ENCODE results near the gene MRO.

The MRO gene

DNA sequence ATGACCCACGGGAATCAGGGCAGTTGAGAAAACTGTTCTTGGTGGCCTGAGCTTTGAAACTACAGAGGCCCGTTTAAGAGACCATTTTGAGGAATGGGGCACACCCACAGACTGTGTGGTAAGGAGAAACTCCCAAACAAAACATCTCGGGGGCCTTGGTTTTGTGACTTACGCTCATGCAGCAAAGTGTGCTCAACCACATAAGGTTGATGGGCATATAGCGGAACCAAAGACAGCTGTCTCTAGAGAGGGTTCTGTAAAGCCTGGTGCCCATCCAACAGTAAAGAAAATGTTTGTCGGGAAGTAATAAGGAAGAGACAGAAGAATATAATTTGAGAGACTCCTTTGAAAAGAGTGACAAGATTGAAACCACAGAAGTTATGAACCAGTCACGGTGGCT is 5.4 kb downstream of the MRO start:
- H3K4me1 ChIP-seq (ENCODE audit: control insufficient read depth, insufficient read depth, low read length), result peaks cover 28% of the 10 kb centered on the region
- H3K4me3 ChIP-seq (ENCODE audit: low read depth, low read length), result no peak overlapping the region
- H3K27me3 ChIP-seq (ENCODE audit: control insufficient read depth, insufficient read depth, low read length), result no peaks in the 10 kb centered on the region
- H3K9me3 ChIP-seq (ENCODE audit: control insufficient read depth, insufficient read depth, low read length), result no peaks in the 10 kb centered on the region
- no peaks in the 10 kb centered on the region for H3K36me3 ChIP-seq (ENCODE audit: control insufficient read depth, insufficient read depth, low read length)
- H3K27ac ChIP-seq (ENCODE audit: low read depth, low read length), result no peak overlapping the region
- no peak overlapping the region for H3K9ac ChIP-seq (ENCODE audit: low read depth, low read length)

DNA sequence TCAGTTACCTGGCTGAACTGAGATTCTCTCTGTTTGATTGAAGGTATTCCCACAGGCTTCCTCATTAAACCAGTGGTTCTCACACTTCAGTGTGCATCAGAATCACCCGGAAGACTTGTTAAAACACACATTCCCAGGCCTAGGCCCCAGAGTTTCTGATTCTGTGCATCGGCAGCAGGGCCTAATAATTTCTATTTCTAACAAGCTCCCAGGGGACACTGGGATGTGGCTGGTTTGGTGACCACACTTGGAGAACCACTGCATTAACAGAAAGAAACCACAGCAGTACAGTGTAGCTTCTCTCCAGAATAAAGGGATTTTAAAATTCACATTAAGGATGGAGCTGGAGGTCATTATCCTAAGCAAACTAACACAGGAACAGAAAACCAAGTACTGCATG is 6.5 kb downstream of the MRO start:
- H3K27me3 ChIP-seq (ENCODE audit: control insufficient read depth, insufficient read depth, low read length), result no peaks in the 10 kb centered on the region
- H3K27ac ChIP-seq (ENCODE audit: low read depth, low read length), result no peak overlapping the region
- H3K36me3 ChIP-seq (ENCODE audit: control insufficient read depth, insufficient read depth, low read length), result no peaks in the 10 kb centered on the region
- H3K9ac ChIP-seq (ENCODE audit: low read depth, low read length), result no peak overlapping the region
- no peaks in the 10 kb centered on the region for H3K9me3 ChIP-seq (ENCODE audit: control insufficient read depth, insufficient read depth, low read length)
- H3K4me1 ChIP-seq (ENCODE audit: control insufficient read depth, insufficient read depth, low read length), result peaks cover 23% of the 10 kb centered on the region
- no peak overlapping the region for H3K4me3 ChIP-seq (ENCODE audit: low read depth, low read length)

DNA sequence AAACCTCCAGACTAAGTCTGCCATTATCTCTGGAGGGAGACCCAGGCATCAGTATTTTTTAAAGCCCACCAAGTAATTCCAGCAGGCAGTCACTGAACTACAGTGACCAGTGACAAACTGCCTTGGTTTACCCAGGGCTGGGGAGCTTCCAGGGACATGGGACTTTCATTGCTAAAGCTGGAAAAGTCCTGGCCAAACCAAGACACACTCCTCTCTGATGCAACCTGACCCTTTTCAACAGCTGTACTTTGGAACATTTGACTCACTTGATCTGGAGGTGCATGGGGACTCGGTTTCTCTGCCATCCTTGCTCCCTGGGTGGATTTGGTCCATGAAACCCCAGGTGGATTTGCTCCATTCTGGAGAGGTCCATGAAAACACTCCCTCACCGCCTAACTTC is 7.0 kb downstream of the MRO start:
- Histone ChIP-seq H3K27me3 (ENCODE audit: control insufficient read depth, insufficient read depth, low read length) (no peaks in the 10 kb centered on the region), H3K9me3 (ENCODE audit: control insufficient read depth, insufficient read depth, low read length) (no peaks in the 10 kb centered on the region), H3K4me1 (ENCODE audit: control insufficient read depth, insufficient read depth, low read length) (peaks cover 18% of the 10 kb centered on the region), H3K36me3 (ENCODE audit: control insufficient read depth, insufficient read depth, low read length) (no peaks in the 10 kb centered on the region), H3K27ac (ENCODE audit: low read depth, low read length) (no peak overlapping the region), H3K4me3 (ENCODE audit: low read depth, low read length) (no peak overlapping the region), H3K9ac (ENCODE audit: low read depth, low read length) (no peak overlapping the region)

DNA sequence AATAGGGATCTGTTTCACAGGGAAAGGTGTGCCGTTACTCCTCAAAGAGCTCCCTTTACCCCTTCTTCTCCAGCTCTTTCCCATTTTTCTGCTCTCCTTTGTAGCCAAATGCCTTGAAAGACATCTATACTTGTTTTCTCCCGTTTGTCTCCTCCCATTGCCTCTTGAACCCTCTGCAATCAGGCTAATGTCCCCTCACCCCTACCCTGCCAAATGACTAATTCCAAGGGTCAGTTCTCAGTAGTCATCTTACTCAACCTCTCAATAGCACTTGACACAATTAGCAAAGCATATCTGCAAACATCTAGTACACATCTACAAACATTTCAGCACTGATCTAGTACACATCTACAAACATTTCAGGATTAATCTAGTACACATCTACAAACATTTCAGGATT is 12.6 kb downstream of the MRO start:
- Histone ChIP-seq H3K9me3 (ENCODE audit: control insufficient read depth, insufficient read depth, low read length) (no peaks in the 10 kb centered on the region), H3K9ac (ENCODE audit: low read depth, low read length) (no peak overlapping the region)

DNA sequence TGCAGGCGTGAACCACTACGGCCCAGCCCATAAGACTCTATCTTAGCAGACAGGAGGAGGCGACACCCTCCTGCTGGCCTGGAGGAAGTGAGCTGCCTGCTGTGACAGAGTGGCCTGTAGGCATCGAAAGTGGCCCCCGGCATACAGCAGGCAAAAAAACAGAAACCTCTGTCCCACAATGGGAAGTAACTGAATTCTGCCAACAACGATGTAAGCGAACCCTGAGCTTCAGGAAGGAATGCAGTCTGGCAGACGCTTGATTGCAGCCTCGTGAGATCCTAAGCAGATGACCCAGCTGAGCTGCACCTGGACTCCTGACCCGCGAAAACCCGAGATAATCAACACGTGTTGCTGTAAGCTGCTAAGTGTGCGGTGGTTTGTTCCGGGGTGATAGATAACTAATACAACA is 13.6 kb downstream of the MRO start:
- H3K36me3 ChIP-seq (ENCODE audit: control insufficient read depth, insufficient read depth, low read length), result no peaks in the 10 kb centered on the region
- H3K27me3 ChIP-seq (ENCODE audit: control insufficient read depth, insufficient read depth, low read length), result no peaks in the 10 kb centered on the region
- no peak overlapping the region for H3K27ac ChIP-seq (ENCODE audit: low read depth, low read length)
- no peak overlapping the region for H3K4me3 ChIP-seq (ENCODE audit: low read depth, low read length)
- H3K9ac ChIP-seq (ENCODE audit: low read depth, low read length), result no peak overlapping the region
- no peaks in the 10 kb centered on the region for H3K9me3 ChIP-seq (ENCODE audit: control insufficient read depth, insufficient read depth, low read length)
- peaks cover 2% of the 10 kb centered on the region; the same call in 1 of the 2 replicates for H3K4me1 ChIP-seq (ENCODE audit: control insufficient read depth, insufficient read depth, low read length)

More for the DNA sequence above, 12.6 kb downstream of the MRO start:
- Histone ChIP-seq H3K36me3 (ENCODE audit: control insufficient read depth, insufficient read depth, low read length) (no peaks in the 10 kb centered on the region), H3K27ac (ENCODE audit: low read depth, low read length) (no peak overlapping the region), H3K27me3 (ENCODE audit: control insufficient read depth, insufficient read depth, low read length) (no peaks in the 10 kb centered on the region), H3K4me1 (ENCODE audit: control insufficient read depth, insufficient read depth, low read length) (no peaks in the 10 kb centered on the region), H3K4me3 (ENCODE audit: low read depth, low read length) (no peak overlapping the region)

DNA sequence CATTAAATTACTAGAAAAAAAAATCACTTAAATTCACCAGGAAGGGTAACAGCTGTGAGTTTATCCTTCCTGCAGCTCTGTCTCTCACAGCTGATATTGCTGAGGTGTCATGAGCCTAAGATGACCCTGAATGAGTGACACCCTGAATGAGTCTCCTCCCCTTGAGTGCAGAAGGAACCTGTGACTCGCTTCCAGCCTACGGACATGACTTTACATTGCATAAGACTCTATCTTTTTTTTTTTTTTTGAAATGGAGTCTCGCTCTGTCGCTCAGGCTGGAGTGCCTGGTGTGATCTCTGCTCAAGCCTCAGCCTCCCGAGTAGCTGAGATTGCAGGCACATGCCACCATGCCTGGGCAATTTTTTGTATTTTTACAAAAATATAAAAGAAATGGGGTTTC is 14.1 kb downstream of the MRO start:
- Histone ChIP-seq H3K4me3 (ENCODE audit: low read depth, low read length) (no peak overlapping the region), H3K27ac (ENCODE audit: low read depth, low read length) (no peak overlapping the region)

DNA sequence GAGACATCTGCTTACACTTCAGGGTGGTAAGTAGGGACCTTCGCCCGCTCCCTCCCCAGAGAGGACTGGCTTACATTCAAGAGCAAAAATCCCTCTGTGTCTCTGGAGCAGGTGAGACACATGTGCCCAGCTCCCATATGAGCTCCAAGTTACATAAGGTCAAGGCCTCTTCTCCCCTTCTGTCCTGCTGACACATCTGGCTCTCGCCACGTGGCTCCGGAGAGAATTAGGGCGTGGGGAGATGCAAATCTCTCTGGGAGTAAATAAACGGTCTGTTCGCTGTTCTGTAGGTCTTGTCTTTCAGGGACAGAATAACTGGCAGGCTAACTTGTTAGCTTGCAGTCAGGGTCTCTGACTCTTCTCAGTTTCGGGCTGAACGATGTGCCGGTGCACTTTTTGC is 16.2 kb downstream of the MRO start:
- no peaks in the 10 kb centered on the region for H3K27me3 ChIP-seq (ENCODE audit: control insufficient read depth, insufficient read depth, low read length)
- no peak overlapping the region for H3K4me3 ChIP-seq (ENCODE audit: low read depth, low read length)
- H3K9me3 ChIP-seq (ENCODE audit: control insufficient read depth, insufficient read depth, low read length), result no peaks in the 10 kb centered on the region
- no peak overlapping the region for H3K9ac ChIP-seq (ENCODE audit: low read depth, low read length)
- no peak overlapping the region for H3K27ac ChIP-seq (ENCODE audit: low read depth, low read length)
- H3K36me3 ChIP-seq (ENCODE audit: control insufficient read depth, insufficient read depth, low read length), result no peaks in the 10 kb centered on the region
- H3K4me1 ChIP-seq (ENCODE audit: control insufficient read depth, insufficient read depth, low read length), result peaks cover 4% of the 10 kb centered on the region; the same call in 1 of the 2 replicates

More for the DNA sequence above, 14.1 kb downstream of the MRO start:
- Histone ChIP-seq H3K27me3 (ENCODE audit: control insufficient read depth, insufficient read depth, low read length) (no peaks in the 10 kb centered on the region), H3K4me1 (ENCODE audit: control insufficient read depth, insufficient read depth, low read length) (peaks cover 4% of the 10 kb centered on the region; the same call in 1 of the 2 replicates), H3K9ac (ENCODE audit: low read depth, low read length) (no peak overlapping the region), H3K36me3 (ENCODE audit: control insufficient read depth, insufficient read depth, low read length) (no peaks in the 10 kb centered on the region), H3K9me3 (ENCODE audit: control insufficient read depth, insufficient read depth, low read length) (no peaks in the 10 kb centered on the region)

DNA sequence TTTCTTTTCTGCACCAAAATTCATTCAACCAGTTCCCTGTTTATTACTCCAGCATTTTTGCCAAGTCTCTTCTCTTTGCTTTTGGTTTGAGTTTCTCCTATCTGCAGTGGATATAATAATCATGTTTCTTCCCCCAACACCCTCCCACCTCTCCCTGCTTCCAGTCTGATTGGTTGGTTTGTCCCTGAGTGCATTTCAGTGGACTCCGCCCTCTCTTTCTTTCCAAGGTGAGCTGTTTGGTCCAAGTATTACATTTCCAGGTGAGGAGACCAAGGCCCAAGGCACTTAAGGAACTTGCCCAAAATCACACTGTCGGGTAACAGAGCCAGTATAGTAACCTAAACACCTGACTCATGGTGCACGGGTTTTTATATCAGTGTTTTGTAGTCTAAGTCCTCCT is 17.7 kb downstream of the MRO start:
- no peaks in the 10 kb centered on the region for H3K9me3 ChIP-seq (ENCODE audit: control insufficient read depth, insufficient read depth, low read length)
- no peaks in the 10 kb centered on the region for H3K27me3 ChIP-seq (ENCODE audit: control insufficient read depth, insufficient read depth, low read length)
- no peaks in the 10 kb centered on the region for H3K36me3 ChIP-seq (ENCODE audit: control insufficient read depth, insufficient read depth, low read length)
- H3K4me3 ChIP-seq (ENCODE audit: low read depth, low read length), result no peak overlapping the region
- peaks cover 4% of the 10 kb centered on the region; the same call in 1 of the 2 replicates for H3K4me1 ChIP-seq (ENCODE audit: control insufficient read depth, insufficient read depth, low read length)
- no peak overlapping the region for H3K27ac ChIP-seq (ENCODE audit: low read depth, low read length)
- no peak overlapping the region for H3K9ac ChIP-seq (ENCODE audit: low read depth, low read length)

DNA sequence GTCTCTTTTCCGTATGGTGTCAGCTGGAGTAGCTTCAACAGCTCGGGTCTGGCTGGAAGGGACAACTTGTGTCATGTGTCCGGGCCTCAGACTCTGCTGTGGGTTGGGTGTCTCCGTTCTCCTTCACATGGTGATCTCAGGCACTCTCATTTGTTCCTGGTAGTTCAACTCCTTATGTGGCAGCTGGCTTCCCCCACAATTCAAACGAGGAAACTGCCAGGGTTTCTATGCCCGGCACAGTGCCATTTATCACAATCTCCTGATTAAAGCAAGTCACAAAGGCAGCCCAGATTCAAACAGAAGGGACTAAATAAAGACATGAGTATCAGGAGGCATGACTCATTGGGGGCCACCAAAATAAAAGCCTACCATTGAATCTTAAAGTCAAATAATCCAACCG is 22.7 kb downstream of the MRO start:
- Histone ChIP-seq H3K27me3 (ENCODE audit: control insufficient read depth, insufficient read depth, low read length) (no peaks in the 10 kb centered on the region), H3K9me3 (ENCODE audit: control insufficient read depth, insufficient read depth, low read length) (no peaks in the 10 kb centered on the region), H3K36me3 (ENCODE audit: control insufficient read depth, insufficient read depth, low read length) (no peaks in the 10 kb centered on the region), H3K4me3 (ENCODE audit: low read depth, low read length) (no peak overlapping the region), H3K9ac (ENCODE audit: low read depth, low read length) (no peak overlapping the region), H3K27ac (ENCODE audit: low read depth, low read length) (no peak overlapping the region), H3K4me1 (ENCODE audit: control insufficient read depth, insufficient read depth, low read length) (peaks cover 4% of the 10 kb centered on the region; the same call in 1 of the 2 replicates)

DNA sequence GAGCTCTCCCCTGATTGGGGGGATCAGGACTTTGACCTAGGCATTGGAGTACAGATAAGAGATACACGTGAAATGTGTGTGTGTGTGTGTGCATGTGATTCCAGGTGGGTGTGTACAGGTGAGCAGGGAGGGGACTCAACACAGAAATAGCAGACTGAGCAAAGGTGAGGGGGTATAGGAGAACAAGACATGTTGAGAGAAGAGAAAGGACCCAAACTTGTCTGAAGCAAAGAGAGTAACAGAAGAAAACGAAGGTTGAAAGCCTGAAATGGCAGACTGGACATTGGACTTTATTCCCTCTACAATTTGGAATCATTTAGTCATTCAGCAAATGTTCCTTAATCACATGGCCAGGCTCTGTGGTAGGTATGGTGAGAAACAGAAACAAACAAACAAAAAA is 23.3 kb downstream of the MRO start:
- no peak overlapping the region for H3K9ac ChIP-seq (ENCODE audit: low read depth, low read length)
- no peaks in the 10 kb centered on the region for H3K9me3 ChIP-seq (ENCODE audit: control insufficient read depth, insufficient read depth, low read length)
- no peak overlapping the region for H3K4me3 ChIP-seq (ENCODE audit: low read depth, low read length)
- H3K36me3 ChIP-seq (ENCODE audit: control insufficient read depth, insufficient read depth, low read length), result no peaks in the 10 kb centered on the region
- H3K27ac ChIP-seq (ENCODE audit: low read depth, low read length), result no peak overlapping the region
- H3K4me1 ChIP-seq (ENCODE audit: control insufficient read depth, insufficient read depth, low read length), result peaks cover 4% of the 10 kb centered on the region; the same call in 1 of the 2 replicates
- H3K27me3 ChIP-seq (ENCODE audit: control insufficient read depth, insufficient read depth, low read length), result no peaks in the 10 kb centered on the region

DNA sequence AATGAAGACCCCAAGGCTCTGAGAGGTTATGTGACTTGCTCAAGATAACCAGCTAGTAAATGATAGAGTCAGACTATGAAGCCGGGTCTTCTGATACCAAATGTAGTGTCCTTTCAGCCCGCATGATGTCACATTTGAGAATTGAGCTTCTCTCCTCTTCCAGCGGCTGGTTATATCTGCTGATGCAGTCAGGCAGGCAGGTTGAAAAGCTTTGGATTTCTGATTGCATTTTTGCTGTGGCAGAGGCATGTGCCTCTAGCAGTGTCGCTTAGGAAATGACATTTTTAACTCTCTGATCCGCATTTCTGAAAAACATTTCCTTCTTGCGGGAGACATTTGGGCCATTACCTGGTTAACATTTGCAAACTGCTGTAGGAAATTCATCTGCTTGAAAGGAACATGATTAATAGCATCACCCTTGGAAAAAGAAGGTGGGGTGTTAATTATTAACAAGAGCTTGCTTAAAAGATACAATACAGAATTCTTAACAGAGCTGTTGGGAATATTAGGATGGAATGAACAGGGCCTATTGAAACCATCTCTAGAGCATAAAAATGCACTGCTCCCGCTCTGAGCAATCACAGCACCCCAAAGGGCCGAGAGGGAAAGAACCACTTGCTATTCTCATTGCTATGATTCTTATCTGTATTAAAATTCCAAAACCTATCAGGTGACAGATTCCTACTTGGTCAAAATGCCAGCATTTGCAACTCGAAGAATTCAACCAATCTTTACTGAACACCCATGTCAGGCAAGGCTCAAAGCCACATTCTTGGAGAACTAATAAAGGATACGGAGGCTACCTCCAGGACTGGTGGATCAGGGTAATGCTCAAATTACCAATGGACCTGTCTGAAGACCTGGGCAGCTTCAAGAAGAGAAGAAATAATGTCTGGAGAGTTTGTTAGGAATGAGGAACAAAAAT is 25.9 kb downstream of the MRO start:
- H3K9ac ChIP-seq (ENCODE audit: low read depth, low read length), result no peak overlapping the region
- no peaks in the 10 kb centered on the region for H3K4me1 ChIP-seq (ENCODE audit: control insufficient read depth, insufficient read depth, low read length)

More for the DNA sequence above, 25.9 kb downstream of the MRO start:
- Histone ChIP-seq H3K9me3 (ENCODE audit: control insufficient read depth, insufficient read depth, low read length) (no peaks in the 10 kb centered on the region), H3K27me3 (ENCODE audit: control insufficient read depth, insufficient read depth, low read length) (no peaks in the 10 kb centered on the region), H3K4me3 (ENCODE audit: low read depth, low read length) (no peak overlapping the region), H3K27ac (ENCODE audit: low read depth, low read length) (no peak overlapping the region), H3K36me3 (ENCODE audit: control insufficient read depth, insufficient read depth, low read length) (no peaks in the 10 kb centered on the region)

Data from HUES48 (cell line).